Measurements from ENCODE around the gene RTCA. TPM values are rescaled to one million over a fixed set of nuclear protein-coding genes. Genes with fewer than 3 reads are reported as not detected.

RTCA gene
- total and polyA plus RNA-seq, 2 experiments from 2014 or later, result 37.2 to 38.9 TPM

DNA sequence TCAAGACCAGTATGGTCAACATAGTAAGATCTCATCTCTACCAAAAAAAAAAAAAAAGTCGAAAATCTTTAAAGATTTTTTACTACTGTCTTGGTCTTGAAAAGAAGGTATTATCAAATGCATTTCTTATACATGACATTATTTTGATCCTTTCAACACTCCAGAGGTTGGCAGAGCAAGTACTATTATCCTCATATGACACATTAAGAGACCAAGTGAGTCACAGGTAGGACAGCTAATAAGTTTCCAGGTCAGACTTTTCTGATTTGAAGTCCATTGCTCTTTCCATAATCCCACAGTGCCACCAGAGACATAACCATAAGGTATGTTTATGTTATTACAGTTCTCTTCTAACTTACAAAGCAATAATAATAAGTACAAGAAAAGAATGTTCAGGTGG lies 31.6 kb upstream of the RTCA start:
- H3K27me3 ChIP-seq, result no peaks in the 10 kb centered on the region
- no peak for DNase-seq (ENCODE audit: low spot score)
- no peak overlapping the region for H3K27ac ChIP-seq
- no peaks in the 10 kb centered on the region for H3K36me3 ChIP-seq (replicated peaks; ENCODE audit: insufficient read depth, low read depth)
- 100% methylated on average over 1 of the region's 1 CpG for WGBS (ENCODE audit: low lambda C conversion rate, missing lambda C conversion rate)
- H2AFZ ChIP-seq, result no peak overlapping the region
- no peaks in the 10 kb centered on the region for H3K9me3 ChIP-seq (ENCODE audit: low read depth)
- no peaks in the 10 kb centered on the region for H3K9me2 ChIP-seq (replicated peaks; ENCODE audit: insufficient read depth)
- no peak overlapping the region for H3K4me2 ChIP-seq
- TF ChIP-seq EZH2phosphoT487 (IDR thresholded peaks at IDR 0.05; ENCODE audit: low read depth, severe bottlenecking, unreplicated experiment) (no peak), EZH2 (IDR thresholded peaks at IDR 0.05; ENCODE audit: borderline replicate concordance) (no peak)
- TF ChIP-seq, protein P1, sequence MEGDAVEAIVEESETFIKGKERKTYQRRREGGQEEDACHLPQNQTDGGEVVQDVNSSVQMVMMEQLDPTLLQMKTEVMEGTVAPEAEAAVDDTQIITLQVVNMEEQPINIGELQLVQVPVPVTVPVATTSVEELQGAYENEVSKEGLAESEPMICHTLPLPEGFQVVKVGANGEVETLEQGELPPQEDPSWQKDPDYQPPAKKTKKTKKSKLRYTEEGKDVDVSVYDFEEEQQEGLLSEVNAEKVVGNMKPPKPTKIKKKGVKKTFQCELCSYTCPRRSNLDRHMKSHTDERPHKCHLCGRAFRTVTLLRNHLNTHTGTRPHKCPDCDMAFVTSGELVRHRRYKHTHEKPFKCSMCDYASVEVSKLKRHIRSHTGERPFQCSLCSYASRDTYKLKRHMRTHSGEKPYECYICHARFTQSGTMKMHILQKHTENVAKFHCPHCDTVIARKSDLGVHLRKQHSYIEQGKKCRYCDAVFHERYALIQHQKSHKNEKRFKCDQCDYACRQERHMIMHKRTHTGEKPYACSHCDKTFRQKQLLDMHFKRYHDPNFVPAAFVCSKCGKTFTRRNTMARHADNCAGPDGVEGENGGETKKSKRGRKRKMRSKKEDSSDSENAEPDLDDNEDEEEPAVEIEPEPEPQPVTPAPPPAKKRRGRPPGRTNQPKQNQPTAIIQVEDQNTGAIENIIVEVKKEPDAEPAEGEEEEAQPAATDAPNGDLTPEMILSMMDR (IDR thresholded peaks at IDR 0.05; ENCODE audit: poor library complexity), result no peak
- no peaks in the 10 kb centered on the region for H3K4me1 ChIP-seq (ENCODE audit: insufficient read depth)
- no peaks in the 10 kb centered on the region for H3K79me2 ChIP-seq
- H4K20me1 ChIP-seq (ENCODE audit: insufficient read depth, poor library complexity, severe bottlenecking), result no peaks in the 10 kb centered on the region
- H3K4me3 ChIP-seq, result no peak overlapping the region

DNA sequence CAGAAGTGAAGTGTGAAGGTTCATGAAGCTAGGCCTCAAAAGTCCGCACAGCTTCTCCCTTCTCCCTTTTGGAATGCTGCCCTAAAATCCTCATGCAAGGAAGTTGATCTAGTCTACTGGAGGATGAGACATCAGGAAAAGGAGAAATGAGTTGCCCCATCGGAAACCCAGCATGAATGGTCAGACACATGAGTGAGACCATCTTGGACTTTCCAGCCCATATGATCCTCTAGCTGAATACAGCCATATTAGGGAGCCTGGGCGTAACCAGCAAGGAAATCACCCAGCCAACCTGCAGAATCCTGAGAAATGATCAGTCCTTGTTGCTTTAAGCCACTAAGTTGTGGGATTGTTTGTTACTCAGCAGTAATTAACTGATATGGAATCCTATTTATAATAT lies 28.9 kb upstream of the RTCA start:
- no peaks in the 10 kb centered on the region for H3K9me2 ChIP-seq (replicated peaks; ENCODE audit: insufficient read depth)
- no peak for DNase-seq (ENCODE audit: low spot score)
- no peak overlapping the region for H3K27ac ChIP-seq
- H2AFZ ChIP-seq, result no peak overlapping the region
- no peaks in the 10 kb centered on the region for H3K9me3 ChIP-seq (ENCODE audit: low read depth)
- H3K27me3 ChIP-seq, result no peaks in the 10 kb centered on the region
- 100% methylated on average over 3 of the region's 3 CpGs for WGBS (ENCODE audit: low lambda C conversion rate, missing lambda C conversion rate)
- peaks cover 8% of the 10 kb centered on the region for H3K79me2 ChIP-seq
- TF ChIP-seq EZH2phosphoT487 (IDR thresholded peaks at IDR 0.05; ENCODE audit: low read depth, severe bottlenecking, unreplicated experiment) (no peak), EZH2 (IDR thresholded peaks at IDR 0.05; ENCODE audit: borderline replicate concordance) (no peak)
- TF ChIP-seq, protein P1 (IDR thresholded peaks at IDR 0.05; ENCODE audit: poor library complexity), result no peak
- H3K4me3 ChIP-seq, result no peak overlapping the region
- no peaks in the 10 kb centered on the region for H3K4me1 ChIP-seq (ENCODE audit: insufficient read depth)
- H3K4me2 ChIP-seq, result no peak overlapping the region
- no peaks in the 10 kb centered on the region for H3K36me3 ChIP-seq (replicated peaks; ENCODE audit: insufficient read depth, low read depth)
- H4K20me1 ChIP-seq (ENCODE audit: insufficient read depth, poor library complexity, severe bottlenecking), result no peaks in the 10 kb centered on the region

DNA sequence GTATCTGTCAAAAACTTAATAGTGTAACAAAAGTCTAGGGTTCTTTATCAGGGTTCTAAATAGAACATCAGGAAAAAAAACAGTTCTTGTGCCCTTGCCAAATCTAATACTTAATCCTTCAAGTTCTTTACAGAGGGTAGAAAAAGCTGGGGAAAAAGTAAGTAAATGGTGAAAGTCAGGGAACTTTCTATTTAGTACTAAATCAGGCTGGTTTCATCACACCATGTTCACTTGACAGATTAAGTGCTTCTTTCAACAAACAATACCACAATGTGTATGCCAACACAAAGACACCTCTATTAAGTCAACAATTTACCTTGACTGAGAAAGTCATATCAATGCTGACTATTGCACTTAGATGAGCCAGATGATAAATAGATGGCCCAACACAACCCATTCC lies 26.1 kb upstream of the RTCA start:
- no peak overlapping the region for H3K4me3 ChIP-seq
- no peak for DNase-seq (ENCODE audit: low spot score)
- no peak overlapping the region for H3K4me2 ChIP-seq
- H3K27me3 ChIP-seq, result no peaks in the 10 kb centered on the region
- peaks cover 35% of the 10 kb centered on the region for H3K79me2 ChIP-seq
- TF ChIP-seq, protein P1 (IDR thresholded peaks at IDR 0.05; ENCODE audit: poor library complexity), result no peak
- TF ChIP-seq EZH2 (IDR thresholded peaks at IDR 0.05; ENCODE audit: borderline replicate concordance), result no peak
- TF ChIP-seq EZH2phosphoT487 (IDR thresholded peaks at IDR 0.05; ENCODE audit: low read depth, severe bottlenecking, unreplicated experiment), result no peak
- no peaks in the 10 kb centered on the region for H3K36me3 ChIP-seq (replicated peaks; ENCODE audit: insufficient read depth, low read depth)
- H3K9me3 ChIP-seq (ENCODE audit: low read depth), result no peaks in the 10 kb centered on the region
- no peaks in the 10 kb centered on the region for H4K20me1 ChIP-seq (ENCODE audit: insufficient read depth, poor library complexity, severe bottlenecking)
- H3K27ac ChIP-seq, result no peak overlapping the region
- H3K4me1 ChIP-seq (ENCODE audit: insufficient read depth), result no peaks in the 10 kb centered on the region
- no peaks in the 10 kb centered on the region for H3K9me2 ChIP-seq (replicated peaks; ENCODE audit: insufficient read depth)
- no peak overlapping the region for H2AFZ ChIP-seq

DNA sequence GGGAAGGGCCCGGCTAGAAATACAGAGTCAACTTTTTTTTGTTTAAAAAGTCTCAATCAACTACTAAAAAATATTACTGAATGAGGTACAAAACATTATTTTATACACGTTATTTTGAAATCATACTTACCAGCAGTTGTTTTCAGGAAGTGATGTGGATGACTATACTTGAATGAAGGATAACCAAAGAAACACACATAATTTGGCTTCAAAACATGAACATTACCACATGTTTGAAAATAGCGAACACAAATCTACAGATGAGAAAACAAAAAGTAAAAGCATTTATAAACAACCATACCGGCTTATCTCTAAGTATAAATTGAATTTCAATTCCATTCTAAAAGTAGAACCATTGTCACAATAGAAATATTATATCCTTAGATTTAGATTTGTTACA lies 25.4 kb upstream of the RTCA start:
- Histone ChIP-seq H3K36me3 (replicated peaks; ENCODE audit: insufficient read depth, low read depth) (no peaks in the 10 kb centered on the region), H4K20me1 (ENCODE audit: insufficient read depth, poor library complexity, severe bottlenecking) (no peaks in the 10 kb centered on the region), H2AFZ (no peak overlapping the region), H3K27ac (no peak overlapping the region), H3K27me3 (no peaks in the 10 kb centered on the region), H3K4me1 (ENCODE audit: insufficient read depth) (no peaks in the 10 kb centered on the region), H3K4me2 (no peak overlapping the region), H3K79me2 (peaks cover 42% of the 10 kb centered on the region), H3K9me2 (replicated peaks; ENCODE audit: insufficient read depth) (no peaks in the 10 kb centered on the region), H3K9me3 (ENCODE audit: low read depth) (no peaks in the 10 kb centered on the region), H3K4me3 (no peak overlapping the region)
- 95% methylated on average over 4 of the region's 4 CpGs for WGBS (ENCODE audit: low lambda C conversion rate, missing lambda C conversion rate)
- no peak for DNase-seq (ENCODE audit: low spot score)
- TF ChIP-seq EZH2phosphoT487 (IDR thresholded peaks at IDR 0.05; ENCODE audit: low read depth, severe bottlenecking, unreplicated experiment) (no peak), EZH2 (IDR thresholded peaks at IDR 0.05; ENCODE audit: borderline replicate concordance) (no peak)
- TF ChIP-seq, protein P1 (IDR thresholded peaks at IDR 0.05; ENCODE audit: poor library complexity), result no peak
